CD4-positive, alpha-beta T cell treated with Interleukin-21 for 1 hour (primary cell): ENCODE results near the gene TLE3.

ENCODE experiments used
- DNase-seq: peaks from one replicate; pipeline ENCODE4 v3.0.0-alpha.2; 2020

TLE3 gene

GRCh38 chr15:70026991-70027390, 70.7 kb downstream of the TLE3 start:
- DNase-seq = no peak

- DNase-seq = no peak
These were observed 72.1 kb downstream of the TLE3 start for GRCh38 chr15:70025413-70026296.

GRCh38 chr15:70024521-70024920, 73.2 kb downstream of the TLE3 start:
- no peak for DNase-seq

- no peak for DNase-seq
These were observed 73.8 kb downstream of the TLE3 start for GRCh38 chr15:70023769-70024491.

DNA sequence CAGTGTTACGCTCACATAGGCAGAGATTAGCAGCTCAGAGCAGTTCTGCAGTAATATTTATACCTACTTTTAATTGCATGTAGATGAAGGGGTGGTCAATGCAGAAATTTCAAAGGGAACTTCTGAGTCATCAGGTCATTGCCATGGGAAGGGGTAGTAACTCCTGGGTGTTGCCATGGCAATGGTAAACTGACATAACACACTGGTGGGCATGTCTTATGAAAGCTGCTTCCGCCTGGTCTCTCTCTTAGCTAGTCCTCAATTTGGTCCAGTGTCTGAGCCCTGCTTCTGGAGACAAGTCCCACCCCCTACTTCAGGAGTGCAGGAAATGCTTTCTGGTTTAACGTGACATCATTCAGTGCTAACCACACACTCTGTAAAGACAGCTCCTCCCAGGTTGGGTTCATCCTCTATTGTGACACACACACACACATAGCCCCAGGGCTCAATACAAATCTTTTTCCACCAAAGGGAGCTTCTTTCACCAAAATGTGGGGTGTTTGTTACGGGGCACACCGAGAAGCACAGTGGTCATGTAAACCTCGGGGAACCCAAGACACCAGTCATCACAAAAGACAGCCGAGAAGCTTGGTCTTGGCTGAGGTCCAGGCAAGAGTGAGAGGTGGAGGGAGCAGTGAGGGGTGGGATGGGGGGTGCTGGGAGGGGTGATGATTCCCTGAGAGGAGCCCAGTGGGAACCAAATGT, 74.5 kb downstream of the TLE3 start:
- DNase-seq = peak; percentile 88

GRCh38 chr15:70020229-70020628, 77.5 kb downstream of the TLE3 start:
- DNase-seq = no peak

DNA sequence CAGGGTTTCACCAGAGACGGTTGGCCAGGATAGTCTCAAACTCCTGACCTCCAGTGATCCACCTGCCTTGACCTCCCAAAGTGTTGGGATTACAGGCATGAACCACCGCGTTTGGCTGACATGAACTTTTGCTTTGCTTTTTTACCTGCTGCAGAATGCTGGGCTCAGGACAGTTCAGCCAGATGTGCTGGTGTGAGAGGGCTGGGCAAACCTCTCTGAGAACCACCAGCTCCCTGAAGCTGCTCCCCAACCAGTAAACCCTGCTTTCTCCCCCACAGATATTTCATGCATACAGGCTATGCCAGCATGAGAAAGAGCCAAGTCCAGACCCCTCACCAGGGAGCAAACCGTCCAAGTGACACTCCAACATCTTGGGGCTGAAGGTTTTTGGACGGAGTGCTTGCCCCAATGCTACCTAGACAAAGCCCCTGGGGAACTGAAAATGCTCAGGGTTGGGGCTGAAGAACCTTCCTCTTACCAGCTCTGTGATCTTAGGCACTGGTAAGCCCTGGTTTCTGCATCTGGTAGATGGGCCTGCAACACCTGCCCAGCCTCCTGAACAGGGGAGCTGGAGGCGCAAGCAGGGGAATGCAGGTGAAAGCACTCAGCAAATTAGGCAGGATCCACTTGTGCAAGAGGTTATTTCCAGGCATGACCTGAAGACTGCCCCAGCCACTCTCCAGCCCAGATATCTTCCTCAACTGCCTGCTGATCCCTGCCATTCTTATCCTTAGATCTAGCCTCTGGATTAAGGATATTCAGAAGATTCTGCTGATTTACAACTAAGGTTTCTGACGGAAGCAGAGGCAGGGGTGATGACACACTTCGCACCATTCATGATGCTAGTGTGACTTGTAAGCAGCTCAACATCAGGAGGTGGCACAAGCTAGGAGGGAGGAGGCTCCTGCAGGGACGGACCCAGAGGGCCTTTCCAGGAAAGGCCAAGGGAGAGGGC, 78.8 kb downstream of the TLE3 start:
- no peak for DNase-seq

DNA sequence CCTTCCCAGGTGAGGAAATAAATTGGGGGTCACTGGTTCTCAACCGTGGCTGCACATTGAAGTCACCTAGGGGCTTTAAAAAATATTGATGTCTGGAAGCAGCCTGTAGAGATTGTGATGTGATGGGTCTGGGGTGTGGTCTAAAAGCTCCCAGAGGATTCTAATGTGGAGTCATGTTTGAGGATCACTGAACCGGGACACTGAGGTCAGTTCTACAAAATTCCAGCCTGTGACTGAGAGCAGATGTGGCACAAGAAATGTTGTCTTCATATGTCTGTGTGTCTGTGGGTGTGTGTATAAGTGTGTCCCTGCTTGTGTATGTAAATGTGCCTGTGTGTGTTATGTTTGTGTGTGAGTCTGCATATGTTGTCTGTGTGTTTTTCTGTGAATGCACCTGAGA, 79.9 kb downstream of the TLE3 start:
- no peak for DNase-seq

- DNase-seq = no peak
These were observed 80.7 kb downstream of the TLE3 start for GRCh38 chr15:70017025-70017424.

DNA sequence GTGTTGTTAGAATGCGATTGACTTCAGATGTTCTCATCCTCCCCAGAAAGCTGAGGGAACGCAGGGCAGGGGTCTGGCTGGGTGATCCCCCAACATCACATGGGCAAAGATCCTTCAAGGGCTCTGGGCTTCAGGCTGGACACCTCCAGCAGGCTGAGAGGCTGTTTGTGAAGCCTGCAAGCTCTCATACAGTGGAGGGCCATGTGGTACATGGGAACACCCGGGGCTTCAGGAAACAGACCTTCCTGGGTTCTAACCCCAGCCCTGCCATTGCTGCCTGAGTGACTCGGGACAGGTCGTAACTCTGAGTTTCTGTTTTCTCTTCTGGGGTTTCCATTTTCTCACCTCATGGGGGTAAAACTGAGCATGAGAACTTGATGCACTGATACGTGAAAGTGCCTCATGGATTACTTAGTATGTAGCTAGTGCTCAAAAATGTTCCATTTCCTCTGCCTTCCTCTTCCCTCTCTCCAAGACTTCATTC, 81.2 kb downstream of the TLE3 start:
- no peak for DNase-seq

GRCh38 chr15:70014860-70015490, 82.7 kb downstream of the TLE3 start:
- DNase-seq = no peak

GRCh38 chr15:70014331-70014730, 83.4 kb downstream of the TLE3 start:
- DNase-seq = no peak

- DNase-seq = no peak
These were observed 83.9 kb downstream of the TLE3 start for GRCh38 chr15:70013656-70014313.

- DNase-seq = no peak
These were observed 84.8 kb downstream of the TLE3 start for GRCh38 chr15:70012895-70013294.

DNA sequence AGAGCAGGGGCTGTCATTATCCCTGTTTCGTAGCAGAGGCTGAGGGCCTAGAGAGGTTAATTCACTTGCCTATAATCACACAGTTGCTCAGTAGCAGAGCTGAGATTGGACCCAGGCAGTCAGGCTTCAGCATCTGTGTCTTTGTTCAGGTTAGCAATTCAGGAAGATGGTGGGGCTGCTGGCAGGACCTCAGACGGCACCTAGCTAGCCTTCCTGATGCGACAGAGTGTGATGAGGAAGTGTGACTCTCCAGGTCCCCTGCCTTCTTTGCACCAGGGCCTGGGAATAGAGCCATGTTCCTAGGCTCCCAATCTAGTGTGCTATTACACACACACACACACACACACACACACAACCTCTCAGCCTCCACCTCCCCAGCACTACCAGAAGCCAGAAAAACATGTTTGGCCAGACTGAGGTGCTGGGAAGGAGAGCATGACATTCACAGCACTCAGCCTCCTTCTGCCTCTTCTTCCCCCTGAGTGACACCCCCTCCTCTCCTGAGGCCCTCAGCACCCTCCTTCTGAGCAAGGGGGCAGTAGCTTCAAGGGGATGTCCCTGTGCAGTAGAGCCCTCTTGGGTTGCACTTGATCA, 88.9 kb downstream of the TLE3 start:
- no peak for DNase-seq

DNA sequence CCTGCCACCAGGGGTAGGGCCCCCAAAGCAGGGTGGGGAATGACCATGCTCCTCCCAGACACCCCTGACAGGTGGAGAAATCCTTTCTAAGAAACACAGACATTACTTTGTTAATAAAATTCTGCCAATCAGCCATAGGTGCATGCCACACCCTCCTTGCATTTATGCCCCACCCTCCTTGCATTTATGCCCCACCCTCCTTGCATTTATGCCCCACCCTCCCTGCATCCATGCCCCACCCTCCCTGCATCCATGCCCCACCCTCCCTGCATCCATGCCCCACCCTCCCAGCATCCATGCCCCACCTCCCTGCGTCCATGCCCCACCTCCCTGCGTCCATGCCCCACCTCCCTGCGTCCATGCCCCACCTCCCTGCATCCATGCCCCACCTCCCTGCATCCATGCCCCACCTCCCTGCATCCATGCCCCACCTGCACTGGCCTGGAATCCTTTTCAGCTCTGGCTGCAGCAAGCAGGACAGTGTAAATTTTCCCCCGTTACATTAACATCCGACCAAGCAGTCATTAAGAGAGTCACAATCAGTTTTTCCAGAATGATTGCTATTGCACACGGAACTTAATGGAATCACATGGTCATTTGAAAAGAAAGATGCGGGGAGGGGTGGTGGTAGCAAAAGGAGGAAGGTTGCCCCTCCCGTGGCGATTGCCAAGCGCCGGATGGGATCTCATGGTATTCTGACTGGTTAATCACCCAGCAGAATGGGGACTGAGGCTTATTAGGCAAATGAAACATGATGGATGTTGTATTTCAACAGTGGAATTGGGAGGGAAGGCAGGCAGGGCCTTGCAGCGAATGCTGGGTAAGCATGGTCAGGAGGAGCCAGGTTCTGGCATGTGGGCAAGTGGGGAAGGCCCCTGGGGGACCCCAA, 91.2 kb downstream of the TLE3 start:
- DNase-seq = no peak

- DNase-seq = no peak
These were observed 92.9 kb downstream of the TLE3 start for GRCh38 chr15:70004826-70005225.

- no peak for DNase-seq
These were observed 94.8 kb downstream of the TLE3 start for GRCh38 chr15:70002897-70003296.

- DNase-seq = no peak
These were observed 95.9 kb downstream of the TLE3 start for GRCh38 chr15:70001859-70002258.
